SK-N-SH (cell line): ENCODE measurements around the gene DZIP1L. TPM values are rescaled to one million over a fixed set of nuclear protein-coding genes. Genes with fewer than 3 reads are reported as not detected.

Experiments
- CTCF ChIA-PET: fragments of 300-600, 350-600 bp; formaldehyde crosslinking; extraction: SDS; loops from one replicate; lab custom pipeline; 2021; lab: Yijun Ruan, JAX
- POLR2A ChIA-PET: fragments of 350-600 bp; sonication (Branson Sonifier 250); formaldehyde crosslinking; extraction: SDS; loops from one replicate; lab custom pipeline; 2020; ENCODE audit warnings: antibody characterized with exemption, inconsistent platforms; lab: Yijun Ruan, JAX
- DNase-seq: peaks from one replicate; pipeline ENCODE4 v3.0.0; 2012
- H2AFZ ChIP-seq: fragments of 200-600 bp; sonication (generic); 2 replicates; pipeline ENCODE4 v1.8.1; 2016; ENCODE audit warnings: antibody characterized with exemption, mild to moderate bottlenecking, low read depth
- H3F3A ChIP-seq: fragments of 200-600 bp; sonication (generic); replicated peaks from 2 replicates; pipeline ENCODE3; 2016; ENCODE audit warnings: antibody characterized with exemption, mild to moderate bottlenecking; ENCODE audit not compliant: insufficient read depth
- H3K27ac ChIP-seq, 2 experiments: fragments of 200-500 bp in 1 of 2; fragments of 200-600 bp in 1 of 2; sonication (Bioruptor generic) in 1 of 2; sonication (generic), shearing (Covaris generic) in 1 of 2; 2 replicates each; pipeline versions ENCODE4 v1.5.1 to v1.6.1; 2014 to 2016; ENCODE audit warnings: low read depth in 2 of 2, inconsistent platforms in 1 of 2, low read length in 1 of 2, mild to moderate bottlenecking in 1 of 2, mixed read lengths in 1 of 2
- H3K27me3 ChIP-seq: fragments of 200-600 bp; sonication (generic), shearing (Covaris generic); 2 replicates; pipeline ENCODE4 v1.6.1; 2016; ENCODE audit warnings: mixed run types; ENCODE audit not compliant: insufficient read depth
- H3K36me3 ChIP-seq, 2 experiments: fragments of 200-500 bp in 1 of 2; fragments of 200-600 bp in 1 of 2; sonication (Bioruptor generic) in 1 of 2; sonication (generic) in 1 of 2; replicated peaks in 1 of 2; 2 replicates each; pipeline versions ENCODE3 to v1.5.1; 2014 to 2016; ENCODE audit warnings: low read length in 1 of 2, mild to moderate bottlenecking in 1 of 2; ENCODE audit not compliant: insufficient read depth in 2 of 2, control insufficient read depth in 1 of 2
- H3K4me1 ChIP-seq, 2 experiments: fragments of 200-500 bp in 1 of 2; fragments of 200-600 bp in 1 of 2; sonication (Bioruptor generic) in 1 of 2; sonication (generic), shearing (Covaris generic) in 1 of 2; 2 replicates each; pipeline versions ENCODE4 v1.5.1 to v1.6.1; 2014 to 2016; ENCODE audit warnings: low read depth in 1 of 2, low read length in 1 of 2, mixed run types in 1 of 2; ENCODE audit not compliant: insufficient read depth in 2 of 2, control insufficient read depth in 1 of 2
- H3K4me2 ChIP-seq: fragments of 200-600 bp; sonication (generic), shearing (Covaris generic); 2 replicates; pipeline ENCODE4 v1.6.1; 2017; ENCODE audit warnings: mixed run types
- H3K4me3 ChIP-seq, 2 experiments: fragments of 200-500 bp in 1 of 2; fragments of 200-600 bp in 1 of 2; sonication (Bioruptor generic) in 1 of 2; sonication (generic), shearing (Covaris generic) in 1 of 2; 2 replicates each; pipeline versions ENCODE4 v1.5.1 to v1.8.1; 2014 to 2016; ENCODE audit warnings: low read depth in 2 of 2, inconsistent platforms in 1 of 2, low read length in 1 of 2, mild to moderate bottlenecking in 1 of 2, mixed read lengths in 1 of 2, moderate library complexity in 1 of 2
- H3K79me2 ChIP-seq: fragments of 200-600 bp; sonication (generic); 2 replicates; pipeline ENCODE4 v1.8.1; 2017; ENCODE audit warnings: mild to moderate bottlenecking; ENCODE audit not compliant: insufficient read depth
- H3K9ac ChIP-seq: fragments of 200-600 bp; sonication (generic); 2 replicates; pipeline ENCODE4 v1.6.1; 2017; ENCODE audit warnings: mixed run types
- H3K9me2 ChIP-seq: fragments of 200-600 bp; sonication (generic); 2 replicates; pipeline ENCODE4 v1.6.1; 2017; ENCODE audit warnings: mixed run types
- H3K9me3 ChIP-seq: fragments of 200-600 bp; sonication (generic); 2 replicates; pipeline ENCODE4 v1.6.1; 2017; ENCODE audit warnings: mixed run types, mild to moderate bottlenecking, moderate library complexity
- H4K20me1 ChIP-seq: fragments of 200-600 bp; sonication (generic); 2 replicates; pipeline ENCODE4 v1.6.1; 2017; ENCODE audit warnings: mild to moderate bottlenecking, mixed run types; ENCODE audit not compliant: insufficient read depth
- CHD2 ChIP-seq: fragments of 150-350 bp; IDR thresholded peaks from 2 replicates; pipeline ENCODE4 v1.6.1; 2018; ENCODE audit warnings: low read length; ENCODE audit not compliant: partially characterized antibody
- ELF1 ChIP-seq: IDR thresholded peaks from 2 replicates; pipeline ENCODE4 v1.4.0; 2012
- EP300 ChIP-seq, 2 experiments: IDR thresholded peaks; 2 replicates each; pipeline versions ENCODE4 v1.4.0 to v1.6.1; 2012; ENCODE audit warnings: borderline replicate concordance in 1 of 2, low read depth in 1 of 2, low read length in 1 of 2
- EZH2phosphoT487 ChIP-seq: fragments of 200-600 bp; sonication (generic); IDR thresholded peaks from 2 replicates; pipeline ENCODE4 v1.6.1; 2017; ENCODE audit warnings: low read depth, mixed run types, mild to moderate bottlenecking, antibody characterized with exemption, moderate library complexity, borderline replicate concordance
- FOSL2 ChIP-seq: IDR thresholded peaks from 2 replicates; pipeline ENCODE4 v1.4.0; 2012; ENCODE audit warnings: low read depth, mild to moderate bottlenecking, moderate library complexity, borderline replicate concordance
- FOXJ3 ChIP-seq: sonication (generic); formaldehyde crosslinking; IDR thresholded peaks from 2 replicates; pipeline ENCODE4 v1.5.1; 2020; ENCODE audit warnings: mild to moderate bottlenecking, missing genetic modification reagents
- GABPA ChIP-seq: IDR thresholded peaks from 2 replicates; pipeline ENCODE4 v1.4.0; 2012; ENCODE audit warnings: low read depth, mild to moderate bottlenecking
- GATA2 ChIP-seq: sonication (generic); formaldehyde crosslinking; IDR thresholded peaks from 2 replicates; pipeline ENCODE4 v1.5.0; 2020; ENCODE audit warnings: mild to moderate bottlenecking, missing genetic modification reagents
- JUND ChIP-seq: IDR thresholded peaks from 2 replicates; pipeline ENCODE4 v1.4.0; 2012
- MEF2A ChIP-seq: IDR thresholded peaks from 2 replicates; pipeline ENCODE4 v1.4.0; 2012; ENCODE audit warnings: low read depth, borderline replicate concordance
- MXI1 ChIP-seq: IDR thresholded peaks from 2 replicates; pipeline ENCODE4 v1.6.1; 2012; ENCODE audit warnings: mild to moderate bottlenecking, low read depth, low read length, improper control_type of control experiment
- POLR2AphosphoS5 ChIP-seq: IDR thresholded peaks from 2 replicates; pipeline ENCODE4 v1.6.1; 2012; ENCODE audit warnings: low read depth, low read length
- RAD21 ChIP-seq: IDR thresholded peaks from 2 replicates; pipeline ENCODE4 v1.6.1; 2012; ENCODE audit warnings: mild to moderate bottlenecking, low read length
- TCF12 ChIP-seq: IDR thresholded peaks from 2 replicates; pipeline ENCODE4 v1.4.0; 2012
- TEAD4 ChIP-seq: IDR thresholded peaks from 2 replicates; pipeline ENCODE4 v1.4.0; 2012; ENCODE audit warnings: mild to moderate bottlenecking, borderline replicate concordance; ENCODE audit not compliant: insufficient read depth
- WGBS: methylation state at CpG from one replicate; pipeline ENCODE4 v1.1.6; 2017; ENCODE audit warnings: low lambda C conversion rate; 5-methylcytosine and 5-hydroxymethylcytosine counted together
- polyA plus RNA-seq, 3 experiments: library from polyadenylated mRNA; depleted of rRNA; stranded (reverse); fragments of >200 nt; gene quantifications; 2 replicates each; pipeline ENCODE4 v1.2.3, GENCODE V29; 2012
- TF ChIP-seq, protein P1 (sequence below): IDR thresholded peaks from 2 replicates; pipeline ENCODE4 v1.4.0; 2012; ENCODE audit warnings: low read depth, borderline replicate concordance
- TF ChIP-seq, protein P2 (sequence below): IDR thresholded peaks from 2 replicates; pipeline ENCODE4 v1.4.0; 2012; ENCODE audit warnings: low read depth, borderline replicate concordance
- TF ChIP-seq, protein P3 (sequence below): IDR thresholded peaks from 2 replicates; pipeline ENCODE4; 2012
- TF ChIP-seq, protein P4 (sequence below): IDR thresholded peaks from 2 replicates; pipeline ENCODE4 v1.4.0; 2012; ENCODE audit warnings: low read depth
- TF ChIP-seq, protein P5 (sequence below): IDR thresholded peaks from 2 replicates; pipeline ENCODE4 v1.6.1; 2012; ENCODE audit warnings: mild to moderate bottlenecking, low read depth, low read length, moderate library complexity
- TF ChIP-seq, protein P6 (sequence below): fragments of 150-350 bp; IDR thresholded peaks from 2 replicates; pipeline ENCODE4 v1.6.1; 2017; ENCODE audit warnings: antibody characterized with exemption, low read length, low read depth, borderline replicate concordance

Gene DZIP1L
- polyA plus RNA-seq, 1 of the 3 experiments (the other 2 are of a cell fraction): 6.4 TPM

DNA sequence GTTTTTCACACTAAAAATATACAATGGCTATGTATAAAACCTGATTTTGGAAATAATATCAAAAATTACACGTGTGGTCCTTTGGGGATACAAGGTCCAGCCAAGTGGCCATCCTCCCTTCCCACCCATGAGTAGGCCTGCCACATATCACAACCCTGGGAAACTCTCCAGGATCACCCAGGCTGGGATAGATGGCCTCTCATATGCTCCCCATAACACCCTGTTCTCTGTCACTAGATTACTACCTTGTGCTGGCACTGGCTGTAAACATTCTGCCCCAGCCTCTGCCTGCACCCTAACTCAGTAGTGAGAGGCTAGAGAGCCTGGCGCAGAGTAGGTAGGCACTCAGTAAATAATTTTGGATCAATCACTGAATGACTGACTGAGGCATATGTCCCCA is 53.4 kb downstream of the DZIP1L start (continued):
- TF ChIP-seq JUND: no peak
- no peak for TF ChIP-seq FOXJ3 (CRISPR knock-in tag)
- no peak for TF ChIP-seq TEAD4
- no peak for TF ChIP-seq GABPA
- no peak for TF ChIP-seq EP300 (IDR thresholded peaks at IDR 0.05; ENCODE audit: borderline replicate concordance in 1 of 2, low read depth in 1 of 2, low read length in 1 of 2)
- TF ChIP-seq, protein P1, sequence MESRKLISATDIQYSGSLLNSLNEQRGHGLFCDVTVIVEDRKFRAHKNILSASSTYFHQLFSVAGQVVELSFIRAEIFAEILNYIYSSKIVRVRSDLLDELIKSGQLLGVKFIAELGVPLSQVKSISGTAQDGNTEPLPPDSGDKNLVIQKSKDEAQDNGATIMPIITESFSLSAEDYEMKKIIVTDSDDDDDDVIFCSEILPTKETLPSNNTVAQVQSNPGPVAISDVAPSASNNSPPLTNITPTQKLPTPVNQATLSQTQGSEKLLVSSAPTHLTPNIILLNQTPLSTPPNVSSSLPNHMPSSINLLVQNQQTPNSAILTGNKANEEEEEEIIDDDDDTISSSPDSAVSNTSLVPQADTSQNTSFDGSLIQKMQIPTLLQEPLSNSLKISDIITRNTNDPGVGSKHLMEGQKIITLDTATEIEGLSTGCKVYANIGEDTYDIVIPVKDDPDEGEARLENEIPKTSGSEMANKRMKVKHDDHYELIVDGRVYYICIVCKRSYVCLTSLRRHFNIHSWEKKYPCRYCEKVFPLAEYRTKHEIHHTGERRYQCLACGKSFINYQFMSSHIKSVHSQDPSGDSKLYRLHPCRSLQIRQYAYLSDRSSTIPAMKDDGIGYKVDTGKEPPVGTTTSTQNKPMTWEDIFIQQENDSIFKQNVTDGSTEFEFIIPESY: no peak
- TF ChIP-seq, all 33 proteins: peak for 0

DNA sequence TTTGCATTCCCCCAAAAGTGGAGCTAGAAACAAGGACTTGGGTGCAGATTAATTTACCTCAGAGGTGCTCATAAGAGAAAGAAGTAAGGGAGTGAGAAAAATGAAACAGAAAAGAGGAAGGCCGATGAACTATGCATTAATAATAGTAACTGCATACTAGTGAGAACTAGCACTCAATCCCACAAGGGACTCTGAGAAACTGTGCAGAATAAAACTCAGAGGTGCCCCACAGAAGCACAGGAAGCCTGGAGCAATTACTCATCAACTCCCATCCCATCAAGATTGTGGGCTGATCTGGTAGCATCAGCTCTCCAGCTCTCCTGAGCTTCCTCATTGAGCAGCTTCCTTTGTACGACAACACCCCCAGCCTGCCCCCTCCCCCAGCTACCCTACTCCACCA is 54.6 kb downstream of the DZIP1L start:
- H3K79me2 ChIP-seq: no peaks in the 10 kb centered on the region
- DNase-seq: no peak
- CTCF ChIA-PET: interaction anchor here (1.0 to 2.2 kb wide), 6 partner anchors 8 to 114 kb away, joined by 3 to 9 read pairs (median 5); no protein-coding TSS in a partner anchor
- H4K20me1 ChIP-seq: peaks cover 10% of the 10 kb centered on the region; the same call in 1 of the 2 replicates
- H2AFZ ChIP-seq: no peak overlapping the region
- POLR2A ChIA-PET: interaction anchor here (1.6 kb wide), 1 partner anchor 55 kb away, joined by 3 read pairs; the partner anchor contains the start of gene DZIP1L
- H3F3A ChIP-seq: peaks cover 10% of the 10 kb centered on the region
- peaks cover 35 to 37% of the 10 kb centered on the region in 2 experiments for H3K36me3 ChIP-seq
- no peaks in the 10 kb centered on the region for H3K9me3 ChIP-seq
- H3K4me2 ChIP-seq: no peak overlapping the region
- no peaks in the 10 kb centered on the region for H3K27me3 ChIP-seq
- H3K27ac ChIP-seq: no peak overlapping the region
- H3K9ac ChIP-seq: no peak overlapping the region
- peaks cover 3 to 8% of the 10 kb centered on the region in 2 experiments; a peak in 3 of 4 replicates for H3K4me1 ChIP-seq
- no peaks in the 10 kb centered on the region for H3K9me2 ChIP-seq
- H3K4me3 ChIP-seq: no peak overlapping the region
- WGBS: 89% methylated on average over 1 of the region's 2 CpGs
- TF ChIP-seq, protein P2, sequence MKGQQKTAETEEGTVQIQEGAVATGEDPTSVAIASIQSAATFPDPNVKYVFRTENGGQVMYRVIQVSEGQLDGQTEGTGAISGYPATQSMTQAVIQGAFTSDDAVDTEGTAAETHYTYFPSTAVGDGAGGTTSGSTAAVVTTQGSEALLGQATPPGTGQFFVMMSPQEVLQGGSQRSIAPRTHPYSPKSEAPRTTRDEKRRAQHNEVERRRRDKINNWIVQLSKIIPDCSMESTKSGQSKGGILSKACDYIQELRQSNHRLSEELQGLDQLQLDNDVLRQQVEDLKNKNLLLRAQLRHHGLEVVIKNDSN: no peak
- TF ChIP-seq EZH2phosphoT487: no peak
- TF ChIP-seq POLR2AphosphoS5: no peak
- TF ChIP-seq CHD2: no peak
- no peak for TF ChIP-seq MXI1
- no peak for TF ChIP-seq TCF12
- TF ChIP-seq, protein P3, sequence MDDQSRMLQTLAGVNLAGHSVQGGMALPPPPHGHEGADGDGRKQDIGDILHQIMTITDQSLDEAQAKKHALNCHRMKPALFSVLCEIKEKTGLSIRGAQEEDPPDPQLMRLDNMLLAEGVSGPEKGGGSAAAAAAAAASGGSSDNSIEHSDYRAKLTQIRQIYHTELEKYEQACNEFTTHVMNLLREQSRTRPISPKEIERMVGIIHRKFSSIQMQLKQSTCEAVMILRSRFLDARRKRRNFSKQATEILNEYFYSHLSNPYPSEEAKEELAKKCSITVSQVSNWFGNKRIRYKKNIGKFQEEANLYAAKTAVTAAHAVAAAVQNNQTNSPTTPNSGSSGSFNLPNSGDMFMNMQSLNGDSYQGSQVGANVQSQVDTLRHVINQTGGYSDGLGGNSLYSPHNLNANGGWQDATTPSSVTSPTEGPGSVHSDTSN: no peak
- TF ChIP-seq RAD21: no peak
- no peak for TF ChIP-seq JUND
- TF ChIP-seq GATA2: no peak
- TF ChIP-seq EP300 (IDR thresholded peaks at IDR 0.05; ENCODE audit: borderline replicate concordance in 1 of 2, low read depth in 1 of 2, low read length in 1 of 2): no peak
- TF ChIP-seq, protein P4, sequence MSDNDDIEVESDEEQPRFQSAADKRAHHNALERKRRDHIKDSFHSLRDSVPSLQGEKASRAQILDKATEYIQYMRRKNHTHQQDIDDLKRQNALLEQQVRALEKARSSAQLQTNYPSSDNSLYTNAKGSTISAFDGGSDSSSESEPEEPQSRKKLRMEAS: no peak
- TF ChIP-seq, protein P1: no peak
- TF ChIP-seq, protein P5, sequence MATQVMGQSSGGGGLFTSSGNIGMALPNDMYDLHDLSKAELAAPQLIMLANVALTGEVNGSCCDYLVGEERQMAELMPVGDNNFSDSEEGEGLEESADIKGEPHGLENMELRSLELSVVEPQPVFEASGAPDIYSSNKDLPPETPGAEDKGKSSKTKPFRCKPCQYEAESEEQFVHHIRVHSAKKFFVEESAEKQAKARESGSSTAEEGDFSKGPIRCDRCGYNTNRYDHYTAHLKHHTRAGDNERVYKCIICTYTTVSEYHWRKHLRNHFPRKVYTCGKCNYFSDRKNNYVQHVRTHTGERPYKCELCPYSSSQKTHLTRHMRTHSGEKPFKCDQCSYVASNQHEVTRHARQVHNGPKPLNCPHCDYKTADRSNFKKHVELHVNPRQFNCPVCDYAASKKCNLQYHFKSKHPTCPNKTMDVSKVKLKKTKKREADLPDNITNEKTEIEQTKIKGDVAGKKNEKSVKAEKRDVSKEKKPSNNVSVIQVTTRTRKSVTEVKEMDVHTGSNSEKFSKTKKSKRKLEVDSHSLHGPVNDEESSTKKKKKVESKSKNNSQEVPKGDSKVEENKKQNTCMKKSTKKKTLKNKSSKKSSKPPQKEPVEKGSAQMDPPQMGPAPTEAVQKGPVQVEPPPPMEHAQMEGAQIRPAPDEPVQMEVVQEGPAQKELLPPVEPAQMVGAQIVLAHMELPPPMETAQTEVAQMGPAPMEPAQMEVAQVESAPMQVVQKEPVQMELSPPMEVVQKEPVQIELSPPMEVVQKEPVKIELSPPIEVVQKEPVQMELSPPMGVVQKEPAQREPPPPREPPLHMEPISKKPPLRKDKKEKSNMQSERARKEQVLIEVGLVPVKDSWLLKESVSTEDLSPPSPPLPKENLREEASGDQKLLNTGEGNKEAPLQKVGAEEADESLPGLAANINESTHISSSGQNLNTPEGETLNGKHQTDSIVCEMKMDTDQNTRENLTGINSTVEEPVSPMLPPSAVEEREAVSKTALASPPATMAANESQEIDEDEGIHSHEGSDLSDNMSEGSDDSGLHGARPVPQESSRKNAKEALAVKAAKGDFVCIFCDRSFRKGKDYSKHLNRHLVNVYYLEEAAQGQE: no peak
- TF ChIP-seq ELF1: no peak
- TF ChIP-seq FOSL2: no peak
- TF ChIP-seq, protein P6, sequence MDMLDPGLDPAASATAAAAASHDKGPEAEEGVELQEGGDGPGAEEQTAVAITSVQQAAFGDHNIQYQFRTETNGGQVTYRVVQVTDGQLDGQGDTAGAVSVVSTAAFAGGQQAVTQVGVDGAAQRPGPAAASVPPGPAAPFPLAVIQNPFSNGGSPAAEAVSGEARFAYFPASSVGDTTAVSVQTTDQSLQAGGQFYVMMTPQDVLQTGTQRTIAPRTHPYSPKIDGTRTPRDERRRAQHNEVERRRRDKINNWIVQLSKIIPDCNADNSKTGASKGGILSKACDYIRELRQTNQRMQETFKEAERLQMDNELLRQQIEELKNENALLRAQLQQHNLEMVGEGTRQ: no peak
- TF ChIP-seq MEF2A: no peak
